ENCODE measurements around the gene SLC35B4.

DNA sequence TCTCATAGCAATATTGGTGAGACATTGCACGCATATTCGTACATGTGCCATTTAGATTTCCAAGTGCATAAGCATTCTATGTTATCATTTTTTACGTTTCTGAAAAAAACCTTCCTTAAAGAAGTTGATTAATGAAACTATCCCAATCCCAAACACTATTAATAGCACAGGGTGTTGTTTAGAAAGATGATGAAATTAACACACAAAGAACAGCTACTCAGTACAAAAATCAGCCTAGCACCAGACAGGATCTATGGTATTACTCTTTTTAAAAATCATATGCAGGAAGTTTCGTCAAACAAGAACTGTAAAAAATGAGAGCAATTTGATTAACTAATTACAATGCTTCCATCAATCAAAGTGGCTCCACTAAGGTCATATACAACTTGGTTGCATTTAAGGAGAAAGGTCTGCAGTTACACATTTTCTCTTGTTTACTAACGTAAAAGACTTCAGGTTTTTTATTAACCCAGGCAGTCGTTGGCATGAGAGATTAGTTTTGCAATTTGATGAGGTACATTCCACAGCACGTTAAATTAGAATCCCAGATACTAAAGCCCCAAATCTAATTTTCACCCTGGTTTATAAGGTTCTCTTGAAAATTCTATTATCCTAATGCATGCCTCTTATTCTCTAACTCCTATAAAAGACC is 38.1 kb downstream of the SLC35B4 start:
- TF ChIP-seq EZH2 (IDR thresholded peaks at IDR 0.05; ENCODE audit: borderline replicate concordance, low read depth, low read length, severe bottlenecking), result no peak
- TF ChIP-seq, protein P1, sequence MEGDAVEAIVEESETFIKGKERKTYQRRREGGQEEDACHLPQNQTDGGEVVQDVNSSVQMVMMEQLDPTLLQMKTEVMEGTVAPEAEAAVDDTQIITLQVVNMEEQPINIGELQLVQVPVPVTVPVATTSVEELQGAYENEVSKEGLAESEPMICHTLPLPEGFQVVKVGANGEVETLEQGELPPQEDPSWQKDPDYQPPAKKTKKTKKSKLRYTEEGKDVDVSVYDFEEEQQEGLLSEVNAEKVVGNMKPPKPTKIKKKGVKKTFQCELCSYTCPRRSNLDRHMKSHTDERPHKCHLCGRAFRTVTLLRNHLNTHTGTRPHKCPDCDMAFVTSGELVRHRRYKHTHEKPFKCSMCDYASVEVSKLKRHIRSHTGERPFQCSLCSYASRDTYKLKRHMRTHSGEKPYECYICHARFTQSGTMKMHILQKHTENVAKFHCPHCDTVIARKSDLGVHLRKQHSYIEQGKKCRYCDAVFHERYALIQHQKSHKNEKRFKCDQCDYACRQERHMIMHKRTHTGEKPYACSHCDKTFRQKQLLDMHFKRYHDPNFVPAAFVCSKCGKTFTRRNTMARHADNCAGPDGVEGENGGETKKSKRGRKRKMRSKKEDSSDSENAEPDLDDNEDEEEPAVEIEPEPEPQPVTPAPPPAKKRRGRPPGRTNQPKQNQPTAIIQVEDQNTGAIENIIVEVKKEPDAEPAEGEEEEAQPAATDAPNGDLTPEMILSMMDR (IDR thresholded peaks at IDR 0.05; ENCODE audit: borderline replicate concordance, extremely low read depth, low read length, poor library complexity, severe bottlenecking), result no peak
